B cell (primary cell): Measurements from ENCODE around the gene ACRV1. TPM values are rescaled to one million over a fixed set of nuclear protein-coding genes. Genes with fewer than 3 reads are reported as not detected.

Source experiments
- ATAC-seq: fragments of 200-7000 bp; cut with Tn5 transposase; one replicate; pipeline ENCODE4 v1.10.0; 2021; ENCODE audit warnings: low read depth, mild to moderate bottlenecking, moderate number of reproducible peaks, moderate library complexity
- CTCF ChIA-PET: fragments of 350-600 bp; sonication (Branson Sonifier 250); formaldehyde crosslinking; loops from one replicate; lab custom pipeline; 2021; ENCODE audit warnings: antibody characterized with exemption, inconsistent platforms; lab: Charles Lee
- POLR2A ChIA-PET: fragments of 350-600 bp; sonication (Branson Sonifier 250); formaldehyde crosslinking; loops from one replicate; lab custom pipeline; 2021; ENCODE audit warnings: antibody characterized with exemption; lab: Charles Lee
- DNase-seq: peaks from one replicate; pipeline ENCODE4 v3.0.0; 2013
- H2AFZ ChIP-seq: 2 replicates; pipeline ENCODE4 v1.6.1; 2012; ENCODE audit warnings: mild to moderate bottlenecking, low read depth, low read length; ENCODE audit not compliant: insufficient read depth, poor library complexity, severe bottlenecking
- H3K27ac ChIP-seq, 2 donors: 1 replicate in 1 of 2; 2 replicates in 1 of 2; pipeline ENCODE4 v1.5.1; 2012 to 2013; ENCODE audit warnings: low read length in 2 of 2, mild to moderate bottlenecking in 2 of 2, moderate library complexity in 1 of 2
- H3K27me3 ChIP-seq, 4 experiments: fragments of 200-600 bp in 1 of 4; sonication (generic) in 1 of 4; replicated peaks in 1 of 4; 1 replicate in 2 of 4; 2 replicates in 2 of 4; pipeline versions ENCODE4 v1.6.1 to v1.7.0; 2013 to 2016; ENCODE audit warnings: low read length in 3 of 4, mild to moderate bottlenecking in 2 of 4, mixed read lengths in 1 of 4, moderate library complexity in 1 of 4; ENCODE audit not compliant: insufficient read depth in 4 of 4, control insufficient read depth in 3 of 4; ENCODE audit errors: control extremely low read depth in 1 of 4
- H3K36me3 ChIP-seq, 2 experiments: replicated peaks in 1 of 2; 1 replicate in 1 of 2; 2 replicates in 1 of 2; pipeline versions ENCODE4 v1.6.1 to v1.7.1; 2013; ENCODE audit warnings: low read length in 1 of 2; ENCODE audit not compliant: insufficient read depth in 2 of 2, control insufficient read depth in 1 of 2; ENCODE audit errors: control extremely low read depth in 1 of 2, extremely low read depth in 1 of 2
- H3K4me1 ChIP-seq, 2 donors: fragments of 200-600 bp in 1 of 2; sonication (generic) in 1 of 2; 1 replicate in 1 of 2; 2 replicates in 1 of 2; pipeline versions ENCODE4 v1.5.1 to v1.6.1; 2013 to 2017; ENCODE audit warnings: low read length in 2 of 2; ENCODE audit not compliant: control insufficient read depth in 2 of 2, insufficient read depth in 2 of 2
- H3K4me2 ChIP-seq: replicated peaks from 2 replicates; pipeline ENCODE3; 2012; ENCODE audit warnings: mild to moderate bottlenecking, low read depth, low read length; ENCODE audit not compliant: poor library complexity, severe bottlenecking
- H3K4me3 ChIP-seq, 5 experiments: fragments of 200-600 bp in 1 of 5; sonication (generic) in 1 of 5; 1 replicate in 3 of 5; 2 replicates in 2 of 5; pipeline versions ENCODE4 v1.5.1 to v1.7.0; 2011 to 2016; ENCODE audit warnings: low read length in 4 of 5, mild to moderate bottlenecking in 4 of 5, low read depth in 2 of 5, control low read depth in 1 of 5, moderate library complexity in 1 of 5; ENCODE audit not compliant: insufficient read depth in 1 of 5; ENCODE audit errors: control extremely low read depth in 1 of 5, extremely low read depth in 1 of 5
- H3K79me2 ChIP-seq: fragments of 200-600 bp; sonication (generic); one replicate; pipeline ENCODE4 v1.6.0; 2016; ENCODE audit warnings: low read length; ENCODE audit not compliant: control insufficient read depth, insufficient read depth
- H3K9ac ChIP-seq: fragments of 200-600 bp; sonication (generic); 2 replicates; pipeline ENCODE4 v1.6.1; 2017; ENCODE audit warnings: mild to moderate bottlenecking, low read length, moderate library complexity
- H3K9me3 ChIP-seq, 3 donors: one replicate each; pipeline versions ENCODE4 v1.6.1 to v1.7.1; 2013; ENCODE audit warnings: low read length in 2 of 3; ENCODE audit not compliant: control insufficient read depth in 2 of 3, insufficient read depth in 1 of 3; ENCODE audit errors: control extremely low read depth in 1 of 3
- H4K20me1 ChIP-seq: 2 replicates; pipeline ENCODE4 v1.6.0; 2012; ENCODE audit warnings: mild to moderate bottlenecking, low read length; ENCODE audit not compliant: insufficient read depth, control insufficient read depth, poor library complexity, severe bottlenecking
- H3K27ac Mint-ChIP-seq: one replicate; pipeline ENCODE4 v1.8.0; 2021; ENCODE audit warnings: mixed read lengths
- H3K27me3 Mint-ChIP-seq: one replicate; pipeline ENCODE4 v1.8.0; 2021; ENCODE audit warnings: mixed read lengths
- H3K4me1 Mint-ChIP-seq: one replicate; pipeline ENCODE4 v1.8.0; 2021; ENCODE audit warnings: mixed read lengths
- H3K4me3 Mint-ChIP-seq: one replicate; pipeline ENCODE4 v1.8.0; 2021; ENCODE audit warnings: mixed read lengths
- H3K9me3 Mint-ChIP-seq: one replicate; pipeline ENCODE4 v1.8.0; 2022; ENCODE audit warnings: mixed read lengths; ENCODE audit not compliant: insufficient read depth
- EZH2 ChIP-seq: IDR thresholded peaks from 2 replicates; pipeline ENCODE4 v1.6.1; 2012; ENCODE audit warnings: borderline replicate concordance, low read depth, mild to moderate bottlenecking, moderate library complexity, low read length; ENCODE audit not compliant: insufficient read depth, poor library complexity, severe bottlenecking
- WGBS: methylation state at CpG from one replicate; pipeline ENCODE4 v1.1.5; 2013; ENCODE audit warnings: missing lambda C conversion rate; ENCODE audit not compliant: insufficient coverage; 5-methylcytosine and 5-hydroxymethylcytosine counted together
- intact Hi-C: fragments of 100-400 bp; cut with micrococcal nuclease; formaldehyde crosslinking; loops from one replicate; pipeline ENCODE4 v1.10.0; 2022
- polyA plus RNA-seq: library from polyadenylated mRNA; depleted of rRNA; stranded (reverse); fragments of >200 nt; gene quantifications from 2 replicates; pipeline ENCODE4 v1.2.3, GENCODE V29; 2012
- total RNA-seq, 2 donors: library from RNA; stranded (reverse); fragments of 120-200 nt in 1 of 2; gene quantifications; 1 replicate in 1 of 2; 2 replicates in 1 of 2; pipeline versions ENCODE4 v1.2.3 to v1.2.4, GENCODE V29; 2013 to 2022
- TF ChIP-seq, protein P1 (sequence below): fragments of 200-600 bp; IDR thresholded peaks from one replicate; pipeline ENCODE4 v1.8.0; 2022; ENCODE audit warnings: antibody characterized with exemption, mild to moderate bottlenecking

ACRV1 gene
- total and polyA plus RNA-seq, 2 donors (not counting 1 experiment from before 2014, with no cell fraction given): not detected

- intact Hi-C loops: no loop called here
- DNase-seq (no peak), ATAC-seq (no peak)
- H3K4me2 ChIP-seq: no peak overlapping the region
- no peaks in the 10 kb centered on the region for H3K79me2 ChIP-seq
- no peak overlapping the region for H2AFZ ChIP-seq
- no peak overlapping the region for H3K27ac Mint-ChIP-seq
- H3K27me3 Mint-ChIP-seq: no peaks in the 10 kb centered on the region
- WGBS: 100% methylated on average over 1 of the region's 1 CpG
- H3K27ac ChIP-seq: no peak overlapping the region
- no peaks in the 10 kb centered on the region for H3K9me3 Mint-ChIP-seq
- no peak overlapping the region for H3K4me3 ChIP-seq
- no peaks in the 10 kb centered on the region for H3K4me1 ChIP-seq
- no peaks in the 10 kb centered on the region for H3K27me3 ChIP-seq
- ChIA-PET POLR2A (no interaction called here), CTCF (no interaction called here)
- H3K4me3 Mint-ChIP-seq: no peak overlapping the region
- no peaks in the 10 kb centered on the region for H3K4me1 Mint-ChIP-seq
- peaks cover 0 to 1% of the 10 kb centered on the region in 2 experiments for H3K36me3 ChIP-seq
- no peaks in the 10 kb centered on the region for H3K9me3 ChIP-seq
- H4K20me1 ChIP-seq: no peaks in the 10 kb centered on the region
- TF ChIP-seq, protein P1, sequence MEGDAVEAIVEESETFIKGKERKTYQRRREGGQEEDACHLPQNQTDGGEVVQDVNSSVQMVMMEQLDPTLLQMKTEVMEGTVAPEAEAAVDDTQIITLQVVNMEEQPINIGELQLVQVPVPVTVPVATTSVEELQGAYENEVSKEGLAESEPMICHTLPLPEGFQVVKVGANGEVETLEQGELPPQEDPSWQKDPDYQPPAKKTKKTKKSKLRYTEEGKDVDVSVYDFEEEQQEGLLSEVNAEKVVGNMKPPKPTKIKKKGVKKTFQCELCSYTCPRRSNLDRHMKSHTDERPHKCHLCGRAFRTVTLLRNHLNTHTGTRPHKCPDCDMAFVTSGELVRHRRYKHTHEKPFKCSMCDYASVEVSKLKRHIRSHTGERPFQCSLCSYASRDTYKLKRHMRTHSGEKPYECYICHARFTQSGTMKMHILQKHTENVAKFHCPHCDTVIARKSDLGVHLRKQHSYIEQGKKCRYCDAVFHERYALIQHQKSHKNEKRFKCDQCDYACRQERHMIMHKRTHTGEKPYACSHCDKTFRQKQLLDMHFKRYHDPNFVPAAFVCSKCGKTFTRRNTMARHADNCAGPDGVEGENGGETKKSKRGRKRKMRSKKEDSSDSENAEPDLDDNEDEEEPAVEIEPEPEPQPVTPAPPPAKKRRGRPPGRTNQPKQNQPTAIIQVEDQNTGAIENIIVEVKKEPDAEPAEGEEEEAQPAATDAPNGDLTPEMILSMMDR: no peak
- TF ChIP-seq EZH2: no peak
- H3K9ac ChIP-seq: no peak overlapping the region
Measured at GRCh38 chr11:125638315-125638714, 42.3 kb downstream of the ACRV1 start.

DNA sequence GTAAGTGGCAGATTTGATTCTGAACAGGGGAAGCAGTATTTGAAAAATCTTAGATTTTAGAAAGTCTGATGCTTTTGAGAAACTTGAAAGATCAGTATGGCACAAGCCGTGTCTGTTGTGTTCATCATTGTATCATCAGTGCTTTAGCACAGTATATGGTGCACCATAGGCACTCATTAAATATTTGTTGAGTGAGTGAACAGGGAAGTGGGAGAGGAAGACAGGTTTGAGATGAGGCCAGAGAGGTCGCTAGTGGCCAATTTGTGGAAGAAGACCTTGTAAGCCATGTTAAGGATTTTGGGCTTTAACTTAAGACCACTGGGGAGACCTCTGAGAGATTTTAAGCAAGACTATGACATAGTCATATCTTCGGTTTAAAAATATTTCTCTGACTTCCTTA, 42.8 kb downstream of the ACRV1 start:
- H3K27ac ChIP-seq: no peak overlapping the region
- H3K9me3 ChIP-seq: no peaks in the 10 kb centered on the region
- H2AFZ ChIP-seq: no peak overlapping the region
- H3K9ac ChIP-seq: no peak overlapping the region
- Mint-ChIP-seq H3K4me1 (no peaks in the 10 kb centered on the region), H3K27me3 (no peaks in the 10 kb centered on the region), H3K9me3 (no peaks in the 10 kb centered on the region), H3K27ac (no peak overlapping the region), H3K4me3 (no peak overlapping the region)
- DNase-seq (no peak), ATAC-seq (no peak)
- ChIA-PET CTCF (no interaction called here), POLR2A (no interaction called here)
- no peak overlapping the region for H3K4me2 ChIP-seq
- intact Hi-C loops: no loop called here
- H3K4me3 ChIP-seq: no peak overlapping the region
- H3K27me3 ChIP-seq: no peaks in the 10 kb centered on the region
- H4K20me1 ChIP-seq: no peaks in the 10 kb centered on the region
- H3K36me3 ChIP-seq: peaks cover 0 to 1% of the 10 kb centered on the region in 2 experiments
- no peaks in the 10 kb centered on the region for H3K4me1 ChIP-seq
- no peaks in the 10 kb centered on the region for H3K79me2 ChIP-seq
- no peak for TF ChIP-seq EZH2
- TF ChIP-seq, protein P1: no peak
- WGBS: 94% methylated on average over 2 of the region's 3 CpGs
